Measurements from ENCODE around the gene C11orf97. TPM values are rescaled to one million over a fixed set of nuclear protein-coding genes. Genes with fewer than 3 reads are reported as not detected.

C11orf97 gene
- total RNA-seq, 1 experiment from 2014 or later: not detected

- WGBS (ENCODE audit: extremely low coverage, insufficient read length, low lambda C conversion rate): no CpG with 5 or more reads among the region's 5 CpGs
- no peak for DNase-seq
Measured at GRCh38 chr11:94525546-94526324, 13.5 kb downstream of the C11orf97 start.

More at GRCh38 chr11:94525546-94526324, 13.5 kb downstream of the C11orf97 start:
- H3K14ac ChIP-seq (ENCODE audit: insufficient read depth, low read length): no peak overlapping the region
- no peak overlapping the region for H2BK20ac ChIP-seq (ENCODE audit: low read depth, low read length, poor library complexity, severe bottlenecking)
- Mint-ChIP-seq H3K27ac (no peak overlapping the region), H3K36me3 (ENCODE audit: insufficient read depth in 1 of 3, low read depth in 3 of 3) (no peaks in the 10 kb centered on the region), H3K9me3 (no peaks in the 10 kb centered on the region), H3K27me3 (ENCODE audit: low read depth) (peaks cover 19% of the 10 kb centered on the region), H3K4me3 (no peak overlapping the region), H3K4me1 (peaks cover 0 to 3% of the 10 kb centered on the region in 2 experiments; a peak in 2 of 4 replicates)
- no peaks in the 10 kb centered on the region for H3K23me2 ChIP-seq (ENCODE audit: insufficient read length, low read depth, low read length, poor library complexity, severe bottlenecking)
- no peak overlapping the region for H2AFZ ChIP-seq (ENCODE audit: low read length)
- H4K91ac ChIP-seq (ENCODE audit: insufficient read length, low read depth, low read length): no peak overlapping the region
- H3T11ph ChIP-seq (ENCODE audit: low read length): no peak overlapping the region
- no peaks in the 10 kb centered on the region for H3K79me1 ChIP-seq (ENCODE audit: insufficient read depth, low read depth, low read length, poor library complexity, severe bottlenecking)
- H3K9me3 ChIP-seq (ENCODE audit: control insufficient read depth, low read depth, low read length): no peaks in the 10 kb centered on the region
- no peak overlapping the region for H4K5ac ChIP-seq (ENCODE audit: insufficient read length, low read depth, low read length)
- H3K56ac ChIP-seq (ENCODE audit: insufficient read length, low read depth, low read length): no peak overlapping the region
- no peak overlapping the region for H3K23ac ChIP-seq (ENCODE audit: insufficient read length, low read depth, low read length)
- no peak overlapping the region for H3K9ac ChIP-seq (ENCODE audit: extremely low read depth, insufficient read length, low read length)
- H2BK15ac ChIP-seq (ENCODE audit: low read depth, low read length): no peak overlapping the region
- H3K79me2 ChIP-seq (ENCODE audit: insufficient read depth, low read length): no peaks in the 10 kb centered on the region
- H2AK5ac ChIP-seq (ENCODE audit: insufficient read length, low read length): no peak overlapping the region
- no peak overlapping the region for H3K27ac ChIP-seq (ENCODE audit: insufficient read length, low read depth, low read length)
- no peak overlapping the region for H3K18ac ChIP-seq (ENCODE audit: insufficient read length, low read depth, low read length)
- no peak overlapping the region for H3K4me2 ChIP-seq (ENCODE audit: insufficient read depth, insufficient read length, low read length)
- H3K4me1 ChIP-seq (ENCODE audit: insufficient read depth, low read length): no peaks in the 10 kb centered on the region
- no peak for TF ChIP-seq CTCF (conservative IDR thresholded peaks at IDR 0.05)
- no peak overlapping the region for H4K8ac ChIP-seq (replicated peaks; ENCODE audit: insufficient read length, low read depth, low read length)
- H2BK5ac ChIP-seq (ENCODE audit: insufficient read length, low read length): no peak overlapping the region
- H2BK12ac ChIP-seq (ENCODE audit: insufficient read length, low read depth, low read length): no peak overlapping the region
- H3K27me3 ChIP-seq (ENCODE audit: insufficient read depth, low read length): no peaks in the 10 kb centered on the region
- no peak overlapping the region for H3K4ac ChIP-seq (ENCODE audit: low read depth, low read length)
- no peaks in the 10 kb centered on the region for H4K20me1 ChIP-seq (ENCODE audit: control insufficient read depth, insufficient read depth, insufficient read length)
- H2BK120ac ChIP-seq (ENCODE audit: low read depth, low read length, poor library complexity, severe bottlenecking): no peak overlapping the region

Data from H9 (cell line).